BLaER1 treated with 17β-estradiol and CSF1 and Interleukin-3, amounts not matched to agents 10 nM and 100 nM (cell line): Measurements from ENCODE around the gene SEPTIN2.
A peak's percentile ranks its signal among the peaks of the same experiment; 100 is the strongest.
"Not testable (repeated sequence)": the region's sequence is repeated elsewhere in the genome, so short reads cannot be mapped to it uniquely, and the experiment has no call there.

Experiments
- H3K27ac ChIP-seq, 11 experiments: shearing (Covaris generic); formaldehyde crosslinking; 2 replicates each; pipeline ENCODE4 v1.8.1; 2022
- H3K27me3 ChIP-seq, 11 experiments: shearing (Covaris generic); formaldehyde crosslinking; 2 replicates each; pipeline ENCODE4 v1.8.1; 2022
- H3K36me3 ChIP-seq, 11 experiments: shearing (Covaris generic); formaldehyde crosslinking; 2 replicates each; pipeline ENCODE4 v1.8.1; 2022
- H3K4me1 ChIP-seq, 10 experiments: shearing (Covaris generic); formaldehyde crosslinking; 2 replicates each; pipeline ENCODE4 v1.8.1; 2022
- H3K4me2 ChIP-seq, 11 experiments: shearing (Covaris generic); formaldehyde crosslinking; 2 replicates each; pipeline ENCODE4 v1.8.1; 2022
- H3K4me3 ChIP-seq, 10 experiments: shearing (Covaris generic); formaldehyde crosslinking; 2 replicates each; pipeline ENCODE4 v1.8.1; 2022
- H3K9ac ChIP-seq, 11 experiments: shearing (Covaris generic); formaldehyde crosslinking; 2 replicates each; pipeline ENCODE4 v1.8.1; 2022
- H3K9me3 ChIP-seq, 11 experiments: shearing (Covaris generic); formaldehyde crosslinking; replicated peaks in 1 of 11; 2 replicates each; pipeline ENCODE4 v1.8.1; 2022
- H4K20me1 ChIP-seq, 11 experiments: shearing (Covaris generic); formaldehyde crosslinking; 2 replicates each; pipeline ENCODE4 v1.8.1; 2022
- Cebpa-rat ChIP-seq, 11 experiments: shearing (Covaris generic); IDR thresholded peaks; 2 replicates each; pipeline ENCODE4 v1.8.1; 2022

SEPTIN2 gene

DNA sequence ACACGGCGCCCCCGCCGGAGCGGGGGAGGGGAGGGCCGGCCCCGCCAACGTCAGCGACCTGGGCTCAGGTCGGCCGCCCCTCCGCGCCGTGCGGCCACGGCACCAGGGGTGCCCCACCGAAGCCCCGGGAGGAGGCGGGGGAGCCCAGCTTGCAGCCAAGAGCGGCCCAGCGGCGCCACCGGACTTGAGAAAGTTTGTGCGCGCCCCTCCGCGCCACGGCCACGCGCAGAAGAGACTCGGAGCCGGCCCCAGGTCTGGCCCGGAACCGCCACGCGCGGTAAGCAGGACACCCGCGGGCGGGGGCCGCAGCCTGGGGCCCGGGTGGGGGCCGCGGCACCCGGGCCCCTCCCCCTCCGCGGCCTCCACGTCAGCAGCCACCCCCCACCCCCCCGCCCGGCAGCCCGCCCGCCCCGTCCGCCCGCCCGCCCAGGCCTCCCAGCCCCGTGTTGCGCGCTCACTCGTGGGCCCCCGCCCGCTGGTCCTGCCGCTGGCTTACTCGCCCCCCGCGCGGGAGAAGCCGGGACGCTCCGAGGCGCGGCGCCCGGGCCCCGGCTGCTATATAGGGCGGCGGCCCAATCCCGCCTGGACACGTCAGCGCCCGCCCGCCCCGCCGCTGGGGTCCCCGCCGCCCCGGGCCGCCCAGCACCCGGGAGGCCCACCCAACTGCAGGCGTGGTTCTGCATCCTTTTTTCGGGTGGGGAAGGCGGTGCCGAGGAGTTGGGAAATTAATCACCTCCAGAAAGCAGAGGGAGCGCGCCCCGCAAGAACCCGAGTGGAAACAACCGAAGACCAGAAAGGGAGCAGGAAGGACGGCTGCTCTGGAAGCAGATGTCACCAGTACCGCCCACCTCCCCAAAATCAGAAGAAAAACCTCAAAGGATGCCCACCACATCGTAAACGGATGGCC, 43.2 kb upstream of the SEPTIN2 start:
- Histone ChIP-seq H3K4me2 (peak overlapping the region; percentile 77 to 96 (median 87)), H3K4me1 (peaks cover 32 to 49% (median 37%) of the 10 kb centered on the region in 10 experiments), H4K20me1 (peaks cover 69 to 89% (median 75%) of the 10 kb centered on the region in 11 experiments), H3K36me3 (peaks cover 16 to 39% (median 26%) of the 10 kb centered on the region in 11 experiments), H3K9me3 (peaks cover 11 to 22% (median 14%) of the 10 kb centered on the region in 11 experiments), H3K9ac (peak overlapping the region; percentile 77 to 96 (median 86)), H3K27me3 (peaks cover 0 to 44% (median 36%) of the 10 kb centered on the region in 11 experiments; a peak in 18 of 22 replicates), H3K27ac (peak overlapping the region; percentile 61 to 88 (median 80)), H3K4me3 (peak overlapping the region; percentile 80 to 98 (median 88))
- no peak for TF ChIP-seq Cebpa-rat (IDR thresholded peaks at IDR 0.05)

DNA sequence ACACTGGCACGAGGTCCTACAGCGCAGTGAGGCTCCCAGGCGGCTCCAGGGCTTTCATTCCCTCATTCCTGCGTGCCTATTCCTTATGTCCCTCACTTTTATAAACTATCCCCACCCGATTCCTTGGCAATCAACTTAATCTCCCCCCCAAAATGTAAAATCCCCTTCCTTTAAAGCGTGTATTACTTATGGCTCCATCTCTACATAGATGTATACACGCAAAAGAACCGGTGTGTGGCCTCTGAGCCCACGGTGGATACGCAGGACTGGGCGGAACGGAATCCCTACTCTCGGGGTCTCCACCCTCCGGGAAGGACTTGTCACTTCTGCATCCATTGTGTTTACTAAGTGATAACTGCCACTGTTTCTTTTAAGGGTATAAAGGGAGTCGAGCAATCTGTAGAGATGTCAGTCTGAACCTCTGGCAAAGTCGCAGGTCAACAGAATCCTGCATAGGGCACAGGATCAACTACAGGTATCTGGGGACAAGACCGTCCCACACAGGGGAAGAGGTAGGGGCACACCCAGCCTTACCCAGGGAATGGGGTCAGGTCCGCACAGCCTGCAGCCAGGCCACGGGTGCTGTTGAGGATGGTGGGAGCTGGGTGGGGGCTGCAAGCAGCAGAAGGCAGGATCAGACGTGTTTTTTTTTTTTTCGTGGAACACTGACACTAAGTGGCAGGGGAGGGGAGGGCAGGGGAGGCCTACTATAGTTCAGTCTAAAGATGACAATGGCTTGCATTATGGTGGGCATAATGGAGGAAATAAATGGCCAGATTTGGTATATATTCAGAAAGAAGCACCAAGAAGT, 42.3 kb upstream of the SEPTIN2 start:
- Histone ChIP-seq H3K9me3 (peaks cover 11 to 22% (median 14%) of the 10 kb centered on the region in 11 experiments), H3K4me3 (peak overlapping the region; percentile 80 to 98 (median 88)), H3K36me3 (peaks cover 7 to 39% (median 17%) of the 10 kb centered on the region in 11 experiments), H3K27me3 (peaks cover 0 to 44% (median 36%) of the 10 kb centered on the region in 11 experiments; a peak in 18 of 22 replicates), H4K20me1 (peaks cover 60 to 89% (median 75%) of the 10 kb centered on the region in 11 experiments), H3K4me1 (peaks cover 32 to 49% (median 37%) of the 10 kb centered on the region in 10 experiments), H3K27ac (peak overlapping the region in 5 of 11 experiments; percentile 19 to 88 (median 80); a peak in 9 of 22 replicates), H3K4me2 (peak overlapping the region; percentile 77 to 93 (median 86)), H3K9ac (peak overlapping the region; percentile 48 to 96 (median 86); a peak in 21 of 22 replicates)
- TF ChIP-seq Cebpa-rat (IDR thresholded peaks at IDR 0.05) = no peak

- H3K36me3 ChIP-seq = peaks cover under 1 to 33% (median 11%) of the 10 kb centered on the region in 11 experiments; a peak in 16 of 22 replicates
- peaks cover 27 to 46% (median 35%) of the 10 kb centered on the region in 10 experiments for H3K4me1 ChIP-seq
- H3K9me3 ChIP-seq = peaks cover 11 to 22% (median 14%) of the 10 kb centered on the region in 11 experiments
- H3K27ac ChIP-seq = no peak overlapping the region
- no peak for TF ChIP-seq Cebpa-rat (IDR thresholded peaks at IDR 0.05)
- H4K20me1 ChIP-seq = peaks cover 53 to 88% (median 73%) of the 10 kb centered on the region in 11 experiments
- peaks cover 0 to 44% (median 36%) of the 10 kb centered on the region in 11 experiments; a peak in 18 of 22 replicates for H3K27me3 ChIP-seq
- H3K4me3 ChIP-seq = no peak overlapping the region
- no peak overlapping the region for H3K4me2 ChIP-seq
- no peak overlapping the region for H3K9ac ChIP-seq
Measured at GRCh38 chr2:241274127-241274526, 41.6 kb upstream of the SEPTIN2 start.

DNA sequence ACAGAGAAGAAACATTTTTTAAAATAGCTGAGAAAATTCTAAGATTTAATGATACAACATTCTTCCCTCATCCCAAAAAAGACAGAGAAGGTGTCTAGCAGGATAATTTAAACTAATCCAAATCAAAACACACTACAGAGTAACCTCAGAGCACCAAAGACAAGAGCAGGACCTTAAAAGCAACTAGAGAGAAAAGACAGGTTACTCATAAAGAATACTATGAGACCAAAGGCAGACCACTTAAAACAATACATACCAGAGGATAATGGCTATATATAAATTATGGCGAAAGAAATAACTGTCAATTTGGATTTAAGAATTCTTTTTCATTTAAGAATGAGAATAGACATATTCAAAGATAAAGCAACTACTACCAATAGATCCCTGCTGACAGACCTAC, 40.2 kb upstream of the SEPTIN2 start:
- H3K9ac ChIP-seq = no peak overlapping the region
- H3K27me3 ChIP-seq = peaks cover 0 to 43% (median 36%) of the 10 kb centered on the region in 11 experiments; a peak in 18 of 22 replicates
- H3K27ac ChIP-seq = no peak overlapping the region
- H4K20me1 ChIP-seq = peaks cover 46 to 88% (median 71%) of the 10 kb centered on the region in 11 experiments
- no peak overlapping the region for H3K4me3 ChIP-seq
- H3K4me1 ChIP-seq = peaks cover 27 to 44% (median 35%) of the 10 kb centered on the region in 10 experiments
- peaks cover 11 to 22% (median 14%) of the 10 kb centered on the region in 11 experiments for H3K9me3 ChIP-seq
- peaks cover 0 to 26% (median 7%) of the 10 kb centered on the region in 11 experiments; a peak in 7 of 22 replicates for H3K36me3 ChIP-seq
- TF ChIP-seq Cebpa-rat (IDR thresholded peaks at IDR 0.05) = no peak
- H3K4me2 ChIP-seq = no peak overlapping the region

- H3K4me3 ChIP-seq = no peak overlapping the region
- H3K4me1 ChIP-seq = peaks cover 24 to 40% (median 33%) of the 10 kb centered on the region in 10 experiments
- H3K36me3 ChIP-seq = peaks cover 0 to 28% (median 7%) of the 10 kb centered on the region in 11 experiments; a peak in 7 of 22 replicates
- no peak for TF ChIP-seq Cebpa-rat (IDR thresholded peaks at IDR 0.05)
- H3K9me3 ChIP-seq = peaks cover 11 to 22% (median 14%) of the 10 kb centered on the region in 11 experiments
- H3K4me2 ChIP-seq = no peak overlapping the region
- H3K27me3 ChIP-seq = peaks cover 0 to 43% (median 36%) of the 10 kb centered on the region in 11 experiments; a peak in 18 of 22 replicates
- no peak overlapping the region for H3K9ac ChIP-seq
- no peak overlapping the region for H3K27ac ChIP-seq
- H4K20me1 ChIP-seq = peaks cover 42 to 88% (median 71%) of the 10 kb centered on the region in 11 experiments
Measured at GRCh38 chr2:241275910-241276309, 39.8 kb upstream of the SEPTIN2 start.

- Histone ChIP-seq H3K9me3 (peaks cover 11 to 22% (median 14%) of the 10 kb centered on the region in 11 experiments), H3K27me3 (peaks cover 0 to 22% (median 16%) of the 10 kb centered on the region in 11 experiments; a peak in 17 of 22 replicates), H3K4me1 (peaks cover 13 to 23% (median 18%) of the 10 kb centered on the region in 10 experiments), H3K36me3 (peaks cover 0 to 34% (median 7%) of the 10 kb centered on the region in 11 experiments; a peak in 7 of 22 replicates), H4K20me1 (peaks cover 38 to 98% (median 71%) of the 10 kb centered on the region in 11 experiments)
- not testable (repeated sequence) for H3K4me3 ChIP-seq, H3K9ac ChIP-seq, H3K27ac ChIP-seq, H3K4me2 ChIP-seq
Measured at GRCh38 chr2:241278306-241278705, 37.4 kb upstream of the SEPTIN2 start.

- no peak overlapping the region for H3K9ac ChIP-seq
- H3K4me3 ChIP-seq = no peak overlapping the region
- TF ChIP-seq Cebpa-rat (IDR thresholded peaks at IDR 0.05) = peak in 5 of 11 experiments; percentile 10 to 77 (median 59); a peak in 6 of 22 replicates
- peak overlapping the region; percentile 23 to 63 (median 37); a peak in 16 of 22 replicates for H3K4me2 ChIP-seq
- H4K20me1 ChIP-seq = peaks cover 28 to 98% (median 71%) of the 10 kb centered on the region in 11 experiments
- peaks cover 0 to 37% (median 7%) of the 10 kb centered on the region in 11 experiments; a peak in 9 of 22 replicates for H3K36me3 ChIP-seq
- H3K9me3 ChIP-seq = peaks cover 11 to 22% (median 14%) of the 10 kb centered on the region in 11 experiments
- peaks cover 12 to 22% (median 14%) of the 10 kb centered on the region in 10 experiments for H3K4me1 ChIP-seq
- no peak overlapping the region for H3K27ac ChIP-seq
- H3K27me3 ChIP-seq = peaks cover 0 to 11% (median 6%) of the 10 kb centered on the region in 11 experiments; a peak in 10 of 22 replicates
Measured at GRCh38 chr2:241279413-241279812, 36.3 kb upstream of the SEPTIN2 start.

DNA sequence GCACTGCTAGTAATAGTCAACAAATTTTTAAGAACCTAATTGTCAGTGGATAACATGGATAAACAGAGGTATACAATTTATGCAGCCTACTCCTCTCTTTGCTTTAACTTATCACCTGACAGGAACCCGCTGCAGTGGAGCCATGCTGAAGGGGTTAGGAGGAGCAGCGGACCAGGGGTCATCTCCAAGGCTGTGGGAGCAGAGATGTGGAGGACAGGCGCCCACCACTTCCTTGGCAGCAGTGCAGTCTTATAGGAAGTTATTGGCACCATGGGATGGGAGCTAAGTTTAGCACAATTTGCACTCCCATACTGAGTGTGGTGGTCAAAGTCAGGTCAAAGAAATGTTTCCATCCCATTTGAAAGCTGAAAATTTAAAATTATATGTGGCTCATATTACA, 35.9 kb upstream of the SEPTIN2 start:
- Histone ChIP-seq H3K4me1 (peaks cover 13 to 26% (median 15%) of the 10 kb centered on the region in 10 experiments), H3K9ac (no peak overlapping the region), H4K20me1 (peaks cover 25 to 98% (median 71%) of the 10 kb centered on the region in 11 experiments; a peak in 21 of 22 replicates), H3K4me2 (peak overlapping the region; percentile 23 to 63 (median 37); a peak in 18 of 22 replicates), H3K27me3 (peaks cover 0 to 7% (median 2%) of the 10 kb centered on the region in 11 experiments; a peak in 7 of 22 replicates), H3K27ac (no peak overlapping the region), H3K9me3 (peaks cover 11 to 19% (median 14%) of the 10 kb centered on the region in 11 experiments), H3K36me3 (peaks cover 0 to 41% (median 8%) of the 10 kb centered on the region in 11 experiments; a peak in 14 of 22 replicates), H3K4me3 (no peak overlapping the region)
- no peak; a peak in 1 of 22 replicates for TF ChIP-seq Cebpa-rat (IDR thresholded peaks at IDR 0.05)
